Upper lobe of left lung (tissue), 4 donors: ENCODE results near the gene CLK4.

Experiments
- EP300 ChIP-seq, 4 donors: sonication (generic); formaldehyde crosslinking; IDR thresholded peaks; one replicate each; pipeline ENCODE4 v1.5.1; 2017; ENCODE audit warnings: antibody characterized with exemption in 4 of 4, control low read depth in 2 of 4
- POLR2A ChIP-seq, 4 donors: fragments of 450-650 bp; IDR thresholded peaks; one replicate each; pipeline ENCODE4 v1.5.1; 2016 to 2017; ENCODE audit warnings: antibody characterized with exemption in 4 of 4, mild to moderate bottlenecking in 2 of 4

DNA sequence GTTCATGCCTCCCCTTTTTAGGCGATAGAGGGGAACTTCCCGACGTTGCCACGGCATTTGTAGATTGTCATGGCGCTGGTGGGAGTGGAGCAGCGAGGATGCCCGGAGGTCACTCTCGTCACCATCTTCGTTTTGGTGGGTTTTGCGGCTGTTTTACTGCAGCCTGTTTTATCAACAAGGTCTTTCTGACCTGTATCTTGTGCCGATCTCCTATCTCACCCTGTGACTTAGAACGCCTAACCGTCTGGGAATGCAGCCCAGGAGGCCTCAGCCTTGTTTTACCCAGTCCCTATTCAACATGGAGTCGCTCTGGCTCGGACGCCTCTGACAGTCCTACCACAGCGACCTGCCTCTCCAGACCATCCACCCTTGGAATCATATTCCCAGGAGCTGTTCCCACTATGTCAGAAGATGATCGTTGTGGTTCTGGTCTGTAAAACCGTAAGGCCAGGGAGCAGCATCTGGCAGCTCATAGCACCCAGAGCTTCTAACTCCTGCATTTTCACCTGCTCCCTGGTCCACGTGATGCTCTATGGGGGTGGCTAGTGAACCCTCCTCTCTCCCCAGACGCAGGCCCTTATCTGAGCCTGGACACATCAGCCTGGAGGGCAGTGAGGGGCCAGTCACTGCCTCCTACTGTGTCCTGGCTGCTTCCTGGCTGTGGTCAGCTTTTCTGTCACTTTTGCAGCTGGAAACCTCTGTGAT lies 35.1 kb upstream of the CLK4 start:
- TF ChIP-seq EP300 (IDR thresholded peaks at IDR 0.05) (no peak), POLR2A (IDR thresholded peaks at IDR 0.05) (no peak)
